H1 (cell line): ENCODE measurements around the gene C9orf50. TPM values are rescaled to one million over a fixed set of nuclear protein-coding genes. Genes with fewer than 3 reads are reported as not detected.
A peak's percentile ranks its signal among the peaks of the same experiment; 100 is the strongest.

ENCODE experiments used
- CTCF ChIA-PET: fragments of 300-600 bp; sonication (Branson Sonifier 250); formaldehyde crosslinking; loops from one replicate; lab custom pipeline; 2021; ENCODE audit not compliant: partially characterized antibody; lab: Charles Lee
- POLR2A ChIA-PET: fragments of 300-600 bp; sonication (Branson Sonifier 250); formaldehyde crosslinking; loops from one replicate; lab custom pipeline; 2021; ENCODE audit warnings: inconsistent platforms; ENCODE audit not compliant: partially characterized antibody; lab: Charles Lee
- DNase-seq, 2 experiments: peaks; one replicate each; pipeline versions ENCODE4 v3.0.0 to v3.0.0-alpha.2; 2010 to 2022; ENCODE audit warnings: low spot score in 2 of 2, low read depth in 1 of 2, mixed read lengths in 1 of 2
- FAIRE-seq: peaks from 2 replicates; lab custom pipeline; 2011; peaks lifted over from hg19 to GRCh38; lab: Jason Lieb, UNC
- H2AFZ ChIP-seq: 2 replicates; pipeline ENCODE4 v1.8.1; 2012; ENCODE audit warnings: low read length, inconsistent platforms
- H2AK5ac ChIP-seq: 2 replicates; pipeline ENCODE4 v1.6.1; 2013; ENCODE audit warnings: low read depth, low read length
- H2BK120ac ChIP-seq: replicated peaks from 2 replicates; pipeline ENCODE3; 2013; ENCODE audit warnings: low read depth, low read length, inconsistent platforms
- H2BK12ac ChIP-seq: 2 replicates; pipeline ENCODE4 v1.6.1; 2013; ENCODE audit warnings: low read depth, low read length
- H2BK15ac ChIP-seq: 2 replicates; pipeline ENCODE4 v1.6.1; 2013; ENCODE audit warnings: low read length
- H2BK20ac ChIP-seq: 2 replicates; pipeline ENCODE4 v1.6.1; 2013; ENCODE audit warnings: low read length
- H2BK5ac ChIP-seq: 2 replicates; pipeline ENCODE4 v1.6.1; 2013; ENCODE audit warnings: low read depth, low read length
- H3K14ac ChIP-seq: 2 replicates; pipeline ENCODE4 v1.6.1; 2013; ENCODE audit warnings: inconsistent platforms; ENCODE audit not compliant: insufficient read length
- H3K18ac ChIP-seq: 2 replicates; pipeline ENCODE4 v1.6.1; 2013; ENCODE audit warnings: low read length; ENCODE audit errors: extremely low read depth
- H3K23ac ChIP-seq: 2 replicates; pipeline ENCODE4 v1.6.1; 2013; ENCODE audit warnings: inconsistent platforms; ENCODE audit not compliant: insufficient read length
- H3K23me2 ChIP-seq: 2 replicates; pipeline ENCODE4 v1.6.1; 2013; ENCODE audit warnings: low read depth, low read length
- H3K27ac ChIP-seq: 2 replicates; pipeline ENCODE4 v1.6.1; 2011; ENCODE audit warnings: low read depth, low read length, inconsistent platforms
- H3K27me3 ChIP-seq, 4 experiments: replicated peaks in 1 of 4; 1 replicate in 1 of 4; 2 replicates in 3 of 4; pipeline versions ENCODE4 v1.6.1 to v1.8.1; 2011 to 2013; ENCODE audit warnings: low read length in 3 of 4, mild to moderate bottlenecking in 3 of 4, inconsistent platforms in 2 of 4, mixed read lengths in 2 of 4, moderate library complexity in 1 of 4; ENCODE audit not compliant: control insufficient read depth in 3 of 4, insufficient read depth in 3 of 4; ENCODE audit errors: extremely low read depth in 1 of 4
- H3K36me3 ChIP-seq, 4 experiments: 2 replicates each; pipeline versions ENCODE4 v1.6.1 to v1.8.1; 2011 to 2013; ENCODE audit warnings: mild to moderate bottlenecking in 4 of 4, low read length in 3 of 4, moderate library complexity in 2 of 4, control low read depth in 1 of 4, inconsistent platforms in 1 of 4; ENCODE audit not compliant: insufficient read depth in 4 of 4, control insufficient read depth in 2 of 4
- H3K4ac ChIP-seq: replicated peaks from 2 replicates; pipeline ENCODE3; 2013; ENCODE audit warnings: low read length, low read depth, mixed read lengths, inconsistent platforms; ENCODE audit not compliant: insufficient read length
- H3K4me1 ChIP-seq, 4 experiments: replicated peaks in 1 of 4; 1 replicate in 1 of 4; 2 replicates in 3 of 4; pipeline versions ENCODE4 v1.6.1 to v1.8.1; 2011 to 2013; ENCODE audit warnings: low read length in 3 of 4, inconsistent platforms in 2 of 4, mixed read lengths in 1 of 4; ENCODE audit not compliant: insufficient read depth in 4 of 4, control insufficient read depth in 3 of 4
- H3K4me2 ChIP-seq, 2 experiments: 2 replicates each; pipeline versions ENCODE4 v1.6.1 to v1.8.1; 2011 to 2013; ENCODE audit warnings: low read depth in 2 of 2, low read length in 2 of 2, control low read depth in 1 of 2, inconsistent platforms in 1 of 2, mild to moderate bottlenecking in 1 of 2; ENCODE audit not compliant: insufficient read depth in 1 of 2
- H3K4me3 ChIP-seq, 4 experiments: fragments of 200-600, 300-600 bp in 1 of 4; sonication (generic), shearing (Covaris generic), sonication (Bioruptor Twin) in 1 of 4; 2 replicates each; pipeline versions ENCODE4 v1.5.1 to v1.8.1; 2011 to 2016; ENCODE audit warnings: low read length in 4 of 4, low read depth in 3 of 4, control low read depth in 2 of 4, inconsistent platforms in 2 of 4, mild to moderate bottlenecking in 2 of 4, mixed read lengths in 1 of 4, moderate library complexity in 1 of 4; ENCODE audit not compliant: insufficient read depth in 2 of 4; ENCODE audit errors: extremely low read depth in 1 of 4
- H3K56ac ChIP-seq: replicated peaks from 2 replicates; pipeline ENCODE3; 2013; ENCODE audit warnings: low read depth, mild to moderate bottlenecking, mixed read lengths, low read length, inconsistent platforms; ENCODE audit not compliant: insufficient read length
- H3K79me1 ChIP-seq: 2 replicates; pipeline ENCODE4 v1.6.1; 2013; ENCODE audit warnings: low read depth, low read length, control low read depth
- H3K79me2 ChIP-seq, 2 experiments: 2 replicates each; pipeline versions ENCODE4 v1.6.1 to v1.8.1; 2012 to 2013; ENCODE audit warnings: low read length in 2 of 2, mild to moderate bottlenecking in 2 of 2, inconsistent platforms in 1 of 2; ENCODE audit not compliant: insufficient read depth in 2 of 2, control insufficient read depth in 1 of 2
- H3K9ac ChIP-seq, 4 experiments: replicated peaks in 1 of 4; 1 replicate in 1 of 4; 2 replicates in 3 of 4; pipeline versions ENCODE4 v1.6.1 to v1.8.1; 2011 to 2013; ENCODE audit warnings: low read depth in 3 of 4, low read length in 3 of 4, control low read depth in 2 of 4, mild to moderate bottlenecking in 2 of 4, moderate library complexity in 2 of 4, inconsistent platforms in 1 of 4; ENCODE audit errors: extremely low read depth in 1 of 4
- H3K9me3 ChIP-seq, 2 experiments: 2 replicates each; pipeline versions ENCODE4 v1.6.1 to v1.8.1; 2012 to 2013; ENCODE audit warnings: mild to moderate bottlenecking in 2 of 2, moderate library complexity in 2 of 2, control low read depth in 1 of 2, inconsistent platforms in 1 of 2, low read depth in 1 of 2, low read length in 1 of 2, mixed read lengths in 1 of 2; ENCODE audit not compliant: insufficient read depth in 2 of 2
- H4K20me1 ChIP-seq, 2 experiments: replicated peaks in 1 of 2; 2 replicates each; pipeline versions ENCODE3 to v1.8.1; 2011 to 2013; ENCODE audit warnings: inconsistent platforms in 2 of 2, low read length in 2 of 2, mild to moderate bottlenecking in 1 of 2; ENCODE audit not compliant: insufficient read depth in 2 of 2, control insufficient read depth in 1 of 2
- H4K5ac ChIP-seq: 2 replicates; pipeline ENCODE4 v1.6.1; 2013; ENCODE audit warnings: low read length, low read depth, mixed read lengths, inconsistent platforms; ENCODE audit not compliant: insufficient read length
- H4K8ac ChIP-seq: 2 replicates; pipeline ENCODE4 v1.8.0; 2013; ENCODE audit warnings: mild to moderate bottlenecking, moderate library complexity, low read length, inconsistent platforms; ENCODE audit not compliant: insufficient read depth; ENCODE audit errors: extremely low read depth
- H4K91ac ChIP-seq: replicated peaks from 2 replicates; pipeline ENCODE3; 2013; ENCODE audit warnings: low read length, mixed read lengths, inconsistent platforms; ENCODE audit not compliant: insufficient read length
- CREB1 ChIP-seq: IDR thresholded peaks from 2 replicates; pipeline ENCODE4 v1.6.1; 2012; ENCODE audit warnings: inconsistent platforms
- CTBP2 ChIP-seq: IDR thresholded peaks from 2 replicates; pipeline ENCODE4 v1.7.0; 2011; ENCODE audit warnings: borderline replicate concordance, mild to moderate bottlenecking, moderate library complexity, mixed read lengths, low read length; ENCODE audit not compliant: insufficient read depth, insufficient read length
- EZH2 ChIP-seq: fragments of 200-600 bp; sonication (generic); IDR thresholded peaks from 2 replicates; pipeline ENCODE4 v1.7.1; 2012; ENCODE audit warnings: low read depth, mild to moderate bottlenecking, moderate library complexity, low read length, inconsistent platforms; ENCODE audit not compliant: severe bottlenecking
- FOSL1 ChIP-seq: IDR thresholded peaks from 2 replicates; pipeline ENCODE4 v1.6.1; 2011; ENCODE audit warnings: mild to moderate bottlenecking, low read depth, low read length, moderate library complexity; ENCODE audit not compliant: insufficient read depth
- GTF2F1 ChIP-seq: IDR thresholded peaks from 2 replicates; pipeline ENCODE4 v1.6.1; 2012; ENCODE audit warnings: low read depth, low read length, improper control_type of control experiment, borderline replicate concordance
- HDAC2 ChIP-seq, 2 experiments: fragments of 300-600 bp in 1 of 2; sonication (generic) in 1 of 2; IDR thresholded peaks; 2 replicates each; pipeline ENCODE4 v1.6.1; 2011 to 2012; ENCODE audit warnings: low read depth in 2 of 2, low read length in 2 of 2, mild to moderate bottlenecking in 2 of 2, moderate library complexity in 2 of 2, borderline replicate concordance in 1 of 2, inconsistent platforms in 1 of 2
- SAP30 ChIP-seq: fragments of 300-600 bp; sonication (generic); IDR thresholded peaks from 2 replicates; pipeline ENCODE4 v1.7.1; 2012; ENCODE audit warnings: low read length, moderate library complexity, mild to moderate bottlenecking, inconsistent platforms; ENCODE audit not compliant: insufficient read depth, insufficient replicate concordance
- WGBS, 2 experiments: shearing (Covaris generic) in 1 of 2; methylation state at CpG; one replicate each; pipeline versions ENCODE4 v1.1.6 to v1.1.7; 2013 to 2015; ENCODE audit warnings: low lambda C conversion rate in 2 of 2, mixed read lengths in 2 of 2, inconsistent platforms in 1 of 2, low coverage in 1 of 2, missing lambda C conversion rate in 1 of 2; ENCODE audit not compliant: insufficient replicate concordance in 2 of 2, insufficient coverage in 1 of 2, insufficient read length in 1 of 2; ENCODE audit errors: extremely low coverage in 1 of 2, missing lambda C conversion rate in 1 of 2; 5-methylcytosine and 5-hydroxymethylcytosine counted together
- polyA plus RNA-seq, 7 experiments: library from polyadenylated mRNA; depleted of rRNA in 3 of 7; stranded (reverse) in 5 of 7; unstranded in 2 of 7; fragments of >200 nt in 5 of 7; fragments of 200-250 nt in 2 of 7; gene quantifications; 1 replicate in 5 of 7; 2 replicates in 1 of 7; 4 replicates in 1 of 7; pipeline versions ENCODE4 v1.2.1 to v1.2.3, GENCODE V29; 2011 to 2013; ENCODE audit warnings: missing spikeins in 2 of 7, mixed read lengths in 2 of 7
- total RNA-seq: library from RNA; stranded (reverse); fragmentation: NEBNext Ultra II Directional; extraction: Animal tissue kit (Norgen Biotek cat#: 25700); gene quantifications from 2 replicates; pipeline ENCODE4 v1.2.1, GENCODE V29; 2021

C9orf50 gene
- total and polyA plus RNA-seq, 2 of the 8 experiments (the other 6 are each of a cell fraction or from before 2014, with no cell fraction given), result not detected

GRCh38 chr9:129567329-129567728 lies 53.6 kb downstream of the C9orf50 start:
- POLR2A ChIA-PET, result interaction anchor here (0.5 to 2.0 kb wide), 4 partner anchors 10 to 402 kb away, joined by 3 to 8 read pairs (median 4); no protein-coding TSS in a partner anchor
- TF ChIP-seq FOSL1 (no peak), GTF2F1 (no peak), CTBP2 (no peak), CREB1 (no peak), SAP30 (no peak), HDAC2 (IDR thresholded peaks at IDR 0.05; ENCODE audit: borderline replicate concordance in 1 of 2, low read depth in 2 of 2, low read length in 2 of 2) (no peak), EZH2 (no peak)

More at GRCh38 chr9:129567329-129567728, 53.6 kb downstream of the C9orf50 start:
- peaks cover 12% of the 10 kb centered on the region for H3K23me2 ChIP-seq
- H3K27me3 ChIP-seq, result peaks cover 0 to 5% (median 1%) of the 10 kb centered on the region in 4 experiments; a peak in 2 of 7 replicates
- peak overlapping the region; percentile 97 for H2BK20ac ChIP-seq
- H3K79me2 ChIP-seq, result no peaks in the 10 kb centered on the region
- H3K4me1 ChIP-seq, result peaks cover 7 to 29% (median 16%) of the 10 kb centered on the region in 4 experiments
- no peak overlapping the region for H2AFZ ChIP-seq
- H2BK120ac ChIP-seq, result no peak overlapping the region
- H3K18ac ChIP-seq, result peak overlapping the region; percentile 2; the same call in 1 of the 2 replicates
- FAIRE-seq (no peak), DNase-seq (no peak)
- WGBS, 2 experiments, result 78% methylated on average over 10 of the region's 10 CpGs; no CpG with 5 or more reads in 1 of the 2 experiments
- H3K9me3 ChIP-seq, result no peaks in the 10 kb centered on the region
- H4K20me1 ChIP-seq, result no peaks in the 10 kb centered on the region
- peak overlapping the region; percentile 4 to 83; a peak in 1 of 4 replicates for H3K4me2 ChIP-seq
- peak overlapping the region; percentile 63; the same call in 1 of the 2 replicates for H2BK5ac ChIP-seq
- H3K14ac ChIP-seq, result no peak overlapping the region
- H3K9ac ChIP-seq, result no peak overlapping the region
- peak overlapping the region; percentile 94; the same call in 1 of the 2 replicates for H2BK12ac ChIP-seq
- no peak overlapping the region for H4K91ac ChIP-seq
- 0 out of 2 replicates have a peak overlapping the region, but pooled peaks have one; percentile 98 for H2BK15ac ChIP-seq
- H2AK5ac ChIP-seq, result peak overlapping the region; percentile 24; the same call in 1 of the 2 replicates
- CTCF ChIA-PET, result interaction anchor here (0.7 to 1.5 kb wide), 4 partner anchors 10 to 71 kb away, joined by 3 to 6 read pairs (median 3); no protein-coding TSS in a partner anchor
- H4K5ac ChIP-seq, result no peak overlapping the region
- no peak overlapping the region for H3K4ac ChIP-seq
- H3K27ac ChIP-seq, result no peak overlapping the region
- H3K36me3 ChIP-seq, result no peaks in the 10 kb centered on the region
- no peak overlapping the region for H3K4me3 ChIP-seq
- H3K23ac ChIP-seq, result no peak overlapping the region
- H3K79me1 ChIP-seq, result no peaks in the 10 kb centered on the region
- no peak overlapping the region for H3K56ac ChIP-seq
- no peak overlapping the region for H4K8ac ChIP-seq
